Cerebellar nuclear complex (tissue), 1 donor: ENCODE measurements around the gene ZNF423.

Experiments
- DNase-seq, 2 experiments: peaks; one replicate each; lab custom pipeline; 2025; lab: John Stamatoyannopoulos, UW

ZNF423 gene

GRCh38 chr16:49825041-49825440 lies 30.9 kb downstream of the ZNF423 start:
- DNase-seq: no peak

DNA sequence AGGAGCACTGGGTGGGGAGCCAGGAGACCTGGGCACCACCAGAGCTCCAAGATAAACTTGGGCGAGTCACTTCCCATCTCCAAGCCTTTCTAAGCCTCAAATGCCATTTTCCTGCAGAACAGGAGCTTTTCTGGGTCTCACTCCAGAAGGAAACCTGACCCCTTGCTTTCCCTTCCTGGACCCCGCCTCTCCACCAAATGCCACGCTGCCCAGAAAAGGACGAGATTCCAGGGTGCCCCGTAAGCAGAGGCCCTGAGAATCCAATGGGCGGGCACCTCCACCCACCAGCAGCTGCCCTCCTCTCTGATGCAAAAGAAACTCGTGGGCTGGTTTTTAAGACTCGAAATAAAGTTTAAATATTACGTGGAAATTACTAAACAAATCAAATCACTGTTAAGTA lies 31.3 kb downstream of the ZNF423 start:
- DNase-seq: no peak

DNA sequence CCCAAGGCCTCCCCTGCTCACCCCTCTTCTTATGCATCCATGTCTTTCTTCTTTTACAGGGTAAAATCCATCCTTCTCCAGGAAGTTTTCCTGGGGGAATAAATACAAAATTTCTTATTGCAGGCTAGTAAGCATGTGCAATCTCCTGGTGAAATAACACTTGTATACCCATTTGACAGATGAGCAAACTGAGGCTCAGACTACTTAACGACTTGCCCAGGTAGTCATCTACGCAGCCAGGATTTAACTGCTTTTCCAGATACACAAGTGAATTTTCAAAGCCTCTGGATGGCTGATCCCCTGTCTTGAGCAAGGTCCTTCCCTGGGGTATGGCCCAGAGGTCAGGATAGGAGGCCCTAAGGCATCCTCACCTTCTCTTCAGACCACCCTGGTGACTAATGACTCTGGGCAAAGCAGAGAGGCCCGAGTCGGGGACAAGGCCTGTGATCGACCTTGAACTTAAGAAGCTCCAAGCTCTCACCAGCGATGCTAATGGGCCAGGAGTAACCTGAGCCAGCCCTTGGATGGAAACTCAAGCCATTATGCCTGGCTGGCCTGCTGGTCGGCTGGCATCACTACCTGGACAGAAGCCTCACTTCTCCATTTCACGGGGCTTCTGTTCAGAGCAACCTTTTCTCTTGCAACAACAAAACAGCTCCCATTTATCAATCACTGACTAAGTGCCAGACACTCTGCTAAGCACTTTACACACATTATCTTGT lies 33.1 kb downstream of the ZNF423 start:
- peak in 1 of 2 experiments; percentile 28 for DNase-seq

DNA sequence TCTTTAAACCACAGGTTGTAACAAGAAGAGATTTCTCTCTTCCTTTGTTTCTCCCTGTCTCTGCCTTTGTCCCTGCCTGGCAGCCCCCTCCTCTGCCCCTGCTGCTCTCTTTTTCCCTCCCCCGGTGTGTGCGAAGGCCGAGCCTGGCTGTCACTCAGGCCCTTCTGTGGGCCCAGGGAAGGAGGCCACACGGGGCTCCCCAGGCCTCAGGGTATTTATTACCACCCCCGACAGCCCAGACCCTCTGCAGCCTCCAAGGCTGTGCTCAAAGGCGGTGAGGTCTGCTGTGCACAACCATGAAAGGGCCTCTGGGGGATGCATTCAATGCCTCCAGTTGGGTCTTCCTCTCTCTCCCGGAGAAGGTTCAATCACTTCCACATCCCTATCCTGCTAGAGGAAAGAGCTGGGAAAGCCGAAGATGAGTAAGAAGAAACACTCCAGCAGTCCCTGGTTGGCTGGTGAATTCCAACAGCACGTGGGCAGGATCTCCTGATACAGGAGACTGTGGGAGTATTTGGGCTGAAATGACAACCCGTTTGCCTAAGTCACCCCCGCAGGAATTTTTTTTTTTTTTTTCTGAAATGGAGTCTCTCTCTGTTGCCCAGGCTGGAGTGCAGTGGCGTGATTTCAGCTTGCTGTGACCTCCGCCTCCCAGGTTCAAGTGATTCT lies 34.2 kb downstream of the ZNF423 start:
- no peak for DNase-seq

DNA sequence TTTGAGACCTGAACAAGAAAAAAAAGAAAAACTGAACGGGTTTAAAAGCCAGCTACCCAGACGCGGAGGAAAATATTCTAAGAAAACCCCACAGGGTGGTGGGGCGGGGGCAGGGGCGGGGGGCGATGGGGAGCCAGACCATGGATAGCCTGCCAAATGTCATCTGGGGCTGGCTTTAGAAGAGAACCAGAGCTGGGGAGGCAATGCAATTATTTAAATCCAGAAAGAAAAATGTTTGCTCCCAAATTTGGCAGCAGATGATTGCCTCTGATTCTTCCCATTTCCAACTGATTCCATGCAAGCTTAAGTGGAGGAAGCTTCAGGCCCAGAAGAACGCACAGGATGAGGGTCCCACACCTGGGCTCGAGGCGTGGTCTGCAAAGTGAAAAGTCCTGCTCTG lies 34.8 kb downstream of the ZNF423 start:
- no peak for DNase-seq

DNA sequence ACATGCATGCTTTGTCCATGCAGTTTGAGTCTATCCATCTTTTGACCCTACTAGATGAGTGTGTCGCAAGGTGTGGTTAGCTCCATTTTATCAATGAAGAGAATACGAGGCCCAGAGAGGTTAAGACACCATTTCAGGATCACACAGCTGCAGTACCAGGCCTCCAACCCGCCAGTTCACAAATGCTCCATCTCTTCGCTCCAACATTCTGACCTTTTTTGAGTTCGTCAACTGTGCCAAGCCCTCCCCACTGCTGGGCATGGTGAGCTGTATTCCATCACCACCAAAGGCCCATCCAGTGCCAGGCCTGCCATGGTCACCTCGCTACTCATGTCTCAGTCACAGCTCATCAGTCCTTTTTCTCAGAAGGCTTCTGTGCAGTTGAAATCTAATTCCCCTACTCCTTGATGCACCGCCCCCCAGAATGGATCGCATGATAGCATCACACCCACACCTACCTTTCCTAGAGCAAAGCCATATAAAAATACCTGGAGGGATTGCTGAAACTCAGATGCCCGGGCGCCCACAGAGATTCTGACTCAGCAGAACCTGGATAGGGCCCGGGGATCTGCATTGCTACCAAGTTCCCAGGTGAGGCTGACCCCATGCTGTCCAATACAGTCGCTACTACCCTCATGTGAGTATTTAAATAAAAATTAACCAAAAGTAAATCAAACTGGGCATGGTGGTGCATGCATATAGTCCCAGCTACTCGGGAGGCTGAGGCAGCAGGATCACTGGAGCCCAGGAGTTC lies 38.0 kb downstream of the ZNF423 start:
- no peak for DNase-seq

DNA sequence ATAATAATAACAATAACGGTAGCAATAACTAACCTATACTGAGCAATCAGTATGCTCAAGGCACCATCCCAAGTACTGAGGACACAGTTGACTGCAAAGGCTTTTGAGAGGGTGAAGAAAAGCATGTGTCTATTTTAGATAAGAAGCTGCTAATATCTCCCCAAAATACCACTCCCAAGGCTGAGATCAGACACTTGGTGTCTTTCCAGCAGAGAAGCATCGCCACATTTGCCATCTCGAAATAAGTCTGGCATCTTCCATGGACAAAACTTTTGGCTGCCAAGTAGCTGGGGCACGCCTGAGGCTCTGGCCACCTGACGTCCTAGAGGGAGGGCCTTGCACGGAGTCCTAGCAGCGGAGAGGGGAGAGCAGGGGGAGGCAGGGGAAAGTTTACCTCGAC lies 39.0 kb downstream of the ZNF423 start:
- DNase-seq: no peak

GRCh38 chr16:49811644-49812334 lies 44.1 kb downstream of the ZNF423 start:
- peak in 1 of 2 experiments; percentile 3 for DNase-seq

GRCh38 chr16:49810831-49811230 lies 45.1 kb downstream of the ZNF423 start:
- no peak for DNase-seq

DNA sequence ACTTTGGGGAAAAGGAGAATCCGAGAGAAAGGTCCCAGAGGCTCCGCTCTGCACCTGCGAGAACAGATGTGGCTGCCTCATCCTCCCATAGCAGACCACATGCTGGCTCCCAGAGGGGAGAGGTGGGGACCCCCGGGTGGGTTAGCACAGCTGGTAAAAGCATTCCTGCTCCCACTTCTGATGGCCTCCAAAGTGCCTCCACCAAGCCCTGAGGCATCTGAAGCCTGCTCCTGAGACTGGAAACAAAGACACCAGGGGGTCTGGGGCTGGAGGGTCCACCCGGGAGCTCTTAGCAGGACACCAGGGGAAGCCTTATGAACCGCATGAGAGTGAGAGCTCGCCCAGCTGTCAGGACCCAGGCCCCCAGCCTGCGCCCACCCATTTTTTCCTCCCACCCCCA lies 46.4 kb downstream of the ZNF423 start:
- no peak for DNase-seq

- no peak for DNase-seq
These were observed 46.9 kb downstream of the ZNF423 start for GRCh38 chr16:49809062-49809461.

DNA sequence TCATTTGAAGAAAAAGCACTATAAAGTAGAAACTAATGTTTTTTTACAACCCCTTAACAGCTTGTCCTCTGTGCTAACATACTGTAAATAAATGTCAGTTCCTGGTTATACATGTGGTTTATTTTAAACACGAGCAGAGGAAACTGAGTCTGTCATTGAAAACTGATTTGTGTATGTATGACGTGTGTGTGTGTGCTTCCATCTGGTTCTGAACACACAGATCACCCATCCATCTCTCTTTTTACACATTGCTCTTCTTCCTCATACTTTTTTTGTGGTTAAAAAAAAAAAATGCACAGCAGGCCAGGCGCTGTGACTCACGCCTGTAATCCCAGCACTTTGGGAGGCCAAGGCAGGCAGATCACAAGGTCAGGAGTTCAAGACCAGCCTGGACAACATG lies 49.5 kb downstream of the ZNF423 start:
- no peak for DNase-seq

GRCh38 chr16:49801290-49801689 lies 54.6 kb downstream of the ZNF423 start:
- DNase-seq: no peak

GRCh38 chr16:49800876-49801275 lies 55.0 kb downstream of the ZNF423 start:
- DNase-seq: no peak

- no peak for DNase-seq
These were observed 55.5 kb downstream of the ZNF423 start for GRCh38 chr16:49800441-49800840.

DNA sequence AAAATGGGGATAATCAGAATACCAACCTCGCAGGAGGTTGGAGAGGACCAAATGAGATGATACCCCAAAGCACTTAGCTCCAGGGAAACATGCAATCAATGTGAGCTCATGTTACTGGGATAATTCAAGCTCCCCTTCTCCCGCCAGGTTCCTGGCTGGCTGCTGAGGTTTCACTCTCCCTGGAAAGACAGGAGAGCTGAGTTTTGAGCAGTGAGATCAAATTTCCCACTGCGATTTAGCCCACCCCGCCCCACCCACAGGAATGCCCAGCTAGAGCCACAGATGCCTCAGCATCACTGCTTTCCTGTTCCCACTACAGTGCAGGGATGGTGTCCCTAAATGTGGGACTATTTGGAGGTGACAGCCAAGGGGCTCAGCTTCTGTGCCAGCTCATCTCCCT lies 56.7 kb downstream of the ZNF423 start:
- no peak for DNase-seq

DNA sequence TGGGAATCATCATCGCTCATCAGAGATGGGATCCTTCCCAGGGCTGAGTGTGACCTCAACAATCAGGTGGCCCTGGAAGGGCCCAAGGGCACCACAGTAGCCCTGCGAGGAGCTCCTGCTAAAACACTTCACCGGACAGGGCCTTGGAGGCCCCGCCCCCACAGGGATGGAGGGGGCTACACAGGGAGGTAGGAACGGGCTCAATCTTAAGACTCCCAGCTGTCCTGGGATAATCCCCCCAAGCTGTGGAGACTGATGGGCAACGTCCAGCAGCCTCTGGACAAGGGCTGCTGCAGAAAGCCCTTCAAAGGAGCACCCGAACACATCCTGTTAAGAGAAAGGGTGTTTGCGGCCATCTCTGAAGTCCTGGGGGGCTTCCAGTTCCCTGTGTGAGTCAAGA lies 60.4 kb downstream of the ZNF423 start:
- DNase-seq: no peak

GRCh38 chr16:49793244-49793643 lies 62.7 kb downstream of the ZNF423 start:
- DNase-seq: no peak

DNA sequence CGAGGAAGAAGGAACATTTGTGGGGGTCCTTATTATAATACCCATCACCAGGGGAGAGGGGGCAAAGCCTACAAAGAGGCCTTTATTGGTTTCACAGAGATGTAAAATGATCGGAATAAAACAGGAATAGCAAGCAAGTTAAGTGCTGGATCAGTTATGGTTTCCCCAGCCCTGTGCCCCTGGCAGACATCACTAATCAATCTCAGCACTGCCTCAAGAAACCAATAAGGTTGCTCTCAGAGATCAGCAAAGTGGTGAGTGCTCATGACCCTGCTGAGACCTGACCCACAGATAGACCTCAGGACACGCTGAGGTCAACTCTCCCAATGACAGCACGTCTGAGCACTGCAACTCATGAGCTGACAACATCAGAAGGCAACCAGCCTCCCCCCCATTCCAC lies 66.3 kb downstream of the ZNF423 start:
- no peak for DNase-seq

- DNase-seq: no peak
These were observed 66.9 kb downstream of the ZNF423 start for GRCh38 chr16:49788986-49789385.

- DNase-seq: no peak
These were observed 67.3 kb downstream of the ZNF423 start for GRCh38 chr16:49788572-49788971.

DNA sequence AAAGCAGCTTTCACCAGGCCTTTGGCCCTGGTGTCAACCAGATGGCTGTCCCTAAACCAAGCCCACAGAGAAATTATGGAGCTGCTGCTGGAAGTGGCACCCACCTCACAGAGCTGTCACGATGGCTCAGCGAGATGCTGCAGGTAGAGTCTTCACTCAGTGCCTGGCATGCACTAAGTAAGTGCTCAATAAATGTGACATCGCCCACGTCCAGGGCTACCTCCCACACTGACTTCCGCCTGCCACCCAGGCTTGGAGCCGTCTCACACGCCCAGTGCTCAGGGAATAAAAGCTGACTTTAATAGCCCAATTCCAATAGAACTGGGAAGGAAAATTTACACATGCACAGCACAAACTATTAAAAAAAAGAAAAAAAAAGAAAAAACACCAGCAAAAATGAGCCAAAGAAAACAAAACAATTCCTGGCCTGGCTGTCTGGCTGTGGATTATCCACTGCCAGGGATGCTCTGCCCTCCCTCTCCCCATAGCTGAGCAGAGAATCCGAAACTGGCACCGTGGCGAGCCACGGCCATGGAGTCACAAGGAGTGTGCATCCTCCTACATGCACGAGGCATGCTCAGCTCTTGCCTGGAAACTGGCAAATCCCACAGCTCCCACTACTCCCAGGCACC lies 68.9 kb downstream of the ZNF423 start:
- no peak for DNase-seq
